H9 (cell line): ENCODE data around the gene ZBTB20. TPM values are rescaled to one million over a fixed set of nuclear protein-coding genes. Genes with fewer than 3 reads are reported as not detected.

Source experiments
- DNase-seq: peaks from one replicate; pipeline ENCODE4 v3.0.0-alpha.2; 2017
- H2AFZ ChIP-seq: one replicate; pipeline ENCODE4 v1.6.1; 2013; ENCODE audit warnings: mild to moderate bottlenecking, low read length, control low read depth, moderate library complexity
- H2AK5ac ChIP-seq: 2 replicates; pipeline ENCODE4 v1.6.1; 2013; ENCODE audit warnings: low read length, control low read depth, mixed read lengths; ENCODE audit not compliant: insufficient read length
- H2BK120ac ChIP-seq: one replicate; pipeline ENCODE4 v1.6.1; 2013; ENCODE audit warnings: low read depth, mild to moderate bottlenecking, low read length, control low read depth, inconsistent platforms; ENCODE audit not compliant: poor library complexity, severe bottlenecking
- H2BK12ac ChIP-seq: 2 replicates; pipeline ENCODE4 v1.6.1; 2013; ENCODE audit warnings: low read length, control low read depth, mixed read lengths, low read depth; ENCODE audit not compliant: insufficient read length
- H2BK15ac ChIP-seq: 2 replicates; pipeline ENCODE4 v1.6.1; 2013; ENCODE audit warnings: low read depth, low read length, control low read depth
- H2BK20ac ChIP-seq: one replicate; pipeline ENCODE4 v1.6.1; 2013; ENCODE audit warnings: low read depth, mild to moderate bottlenecking, low read length, control low read depth, inconsistent platforms; ENCODE audit not compliant: poor library complexity, severe bottlenecking
- H2BK5ac ChIP-seq: 2 replicates; pipeline ENCODE4 v1.6.1; 2013; ENCODE audit warnings: low read length, control low read depth, mixed read lengths; ENCODE audit not compliant: insufficient read length
- H3K14ac ChIP-seq: 2 replicates; pipeline ENCODE4 v1.6.1; 2013; ENCODE audit warnings: low read length, control low read depth; ENCODE audit not compliant: insufficient read depth
- H3K18ac ChIP-seq: 2 replicates; pipeline ENCODE4 v1.6.1; 2013; ENCODE audit warnings: low read depth, mild to moderate bottlenecking, mixed read lengths, low read length, control low read depth; ENCODE audit not compliant: insufficient read length
- H3K23ac ChIP-seq: 2 replicates; pipeline ENCODE4 v1.6.1; 2013; ENCODE audit warnings: low read length, control low read depth, mixed read lengths, low read depth; ENCODE audit not compliant: insufficient read length
- H3K23me2 ChIP-seq: 2 replicates; pipeline ENCODE4 v1.6.1; 2013; ENCODE audit warnings: low read depth, mild to moderate bottlenecking, mixed read lengths, low read length, control low read depth; ENCODE audit not compliant: insufficient read length, poor library complexity, severe bottlenecking
- H3K27ac ChIP-seq: 2 replicates; pipeline ENCODE4 v1.5.1; 2013; ENCODE audit warnings: low read length, control low read depth, mixed read lengths, low read depth; ENCODE audit not compliant: insufficient read length
- H3K27me3 ChIP-seq: 2 replicates; pipeline ENCODE4 v1.6.1; 2013; ENCODE audit warnings: low read length, control low read depth, inconsistent platforms; ENCODE audit not compliant: insufficient read depth
- H3K4ac ChIP-seq: 2 replicates; pipeline ENCODE4 v1.6.1; 2013; ENCODE audit warnings: low read depth, mild to moderate bottlenecking, control low read depth, inconsistent platforms, low read length, moderate library complexity
- H3K4me1 ChIP-seq: 2 replicates; pipeline ENCODE4 v1.6.1; 2013; ENCODE audit warnings: low read length, control low read depth, inconsistent platforms; ENCODE audit not compliant: insufficient read depth
- H3K4me2 ChIP-seq: 2 replicates; pipeline ENCODE4 v1.6.1; 2013; ENCODE audit warnings: low read length, control low read depth, mixed read lengths; ENCODE audit not compliant: insufficient read length, insufficient read depth
- H3K56ac ChIP-seq: 2 replicates; pipeline ENCODE4 v1.6.1; 2013; ENCODE audit warnings: low read depth, mild to moderate bottlenecking, mixed read lengths, low read length, control low read depth; ENCODE audit not compliant: insufficient read length
- H3K79me1 ChIP-seq: 2 replicates; pipeline ENCODE4 v1.6.1; 2013; ENCODE audit warnings: low read depth, mild to moderate bottlenecking, moderate library complexity, low read length, control low read depth, inconsistent platforms; ENCODE audit not compliant: insufficient read depth, poor library complexity, severe bottlenecking
- H3K79me2 ChIP-seq: 2 replicates; pipeline ENCODE4 v1.6.1; 2013; ENCODE audit warnings: low read length, control low read depth, inconsistent platforms; ENCODE audit not compliant: insufficient read depth
- H3K9ac ChIP-seq: 2 replicates; pipeline ENCODE4 v1.6.1; 2013; ENCODE audit warnings: low read length, control low read depth, mixed read lengths; ENCODE audit not compliant: insufficient read length; ENCODE audit errors: extremely low read depth
- H3K9me3 ChIP-seq: one replicate; pipeline ENCODE4 v1.6.1; 2013; ENCODE audit warnings: low read depth, low read length, inconsistent platforms; ENCODE audit not compliant: control insufficient read depth
- H3T11ph ChIP-seq: one replicate; pipeline ENCODE4 v1.6.1; 2013; ENCODE audit warnings: mild to moderate bottlenecking, low read length, control low read depth, inconsistent platforms
- H4K20me1 ChIP-seq: one replicate; pipeline ENCODE4 v1.6.1; 2013; ENCODE audit not compliant: control insufficient read depth, insufficient read length, insufficient read depth
- H4K5ac ChIP-seq: 2 replicates; pipeline ENCODE4 v1.6.1; 2013; ENCODE audit warnings: low read depth, mild to moderate bottlenecking, mixed read lengths, low read length, control low read depth; ENCODE audit not compliant: insufficient read length
- H4K8ac ChIP-seq: replicated peaks from 2 replicates; pipeline ENCODE4 v1.6.1; 2013; ENCODE audit warnings: low read length, control low read depth, mixed read lengths, low read depth; ENCODE audit not compliant: insufficient read length
- H4K91ac ChIP-seq: 2 replicates; pipeline ENCODE4 v1.6.1; 2013; ENCODE audit warnings: low read depth, mild to moderate bottlenecking, moderate library complexity, mixed read lengths, low read length, control low read depth; ENCODE audit not compliant: insufficient read length
- H3K27ac Mint-ChIP-seq, 3 experiments: 2 replicates in 2 of 3; 3 replicates in 1 of 3; pipeline ENCODE4 v1.8.0; 2020 to 2021; ENCODE audit warnings: mixed read lengths in 3 of 3, mild to moderate bottlenecking in 1 of 3, moderate library complexity in 1 of 3
- H3K27me3 Mint-ChIP-seq: 2 replicates; pipeline ENCODE4 v1.8.0; 2021; ENCODE audit warnings: low read depth, mild to moderate bottlenecking, moderate library complexity, mixed read lengths
- H3K36me3 Mint-ChIP-seq, 3 experiments: 2 replicates in 2 of 3; 3 replicates in 1 of 3; pipeline ENCODE4 v1.8.0; 2020 to 2021; ENCODE audit warnings: low read depth in 3 of 3, mixed read lengths in 3 of 3; ENCODE audit not compliant: insufficient read depth in 1 of 3
- H3K4me1 Mint-ChIP-seq, 2 experiments: 2 replicates each; pipeline ENCODE4 v1.8.0; 2020; ENCODE audit warnings: mixed read lengths in 2 of 2
- H3K4me3 Mint-ChIP-seq, 2 experiments: 2 replicates in 1 of 2; 3 replicates in 1 of 2; pipeline ENCODE4 v1.8.0; 2020 to 2021; ENCODE audit warnings: mild to moderate bottlenecking in 2 of 2, mixed read lengths in 2 of 2, moderate library complexity in 1 of 2
- H3K9me3 Mint-ChIP-seq, 2 experiments: 2 replicates in 1 of 2; 3 replicates in 1 of 2; pipeline ENCODE4 v1.8.0; 2020; ENCODE audit warnings: mild to moderate bottlenecking in 2 of 2, mixed read lengths in 2 of 2, moderate library complexity in 1 of 2
- CTCF ChIP-seq: fragments of 200-600 bp; sonication (generic); conservative IDR thresholded peaks from 3 replicates; pipeline ENCODE4 v1.8.0; 2021; ENCODE audit warnings: antibody characterized with exemption, mild to moderate bottlenecking
- WGBS: extraction: QIAGEN DNeasy Blood & Tissue Kit; methylation state at CpG from one replicate; pipeline ENCODE4 v1.1.7; 2013; ENCODE audit warnings: missing lambda C conversion rate, low lambda C conversion rate, mixed read lengths; ENCODE audit not compliant: insufficient read length; ENCODE audit errors: extremely low coverage; 5-methylcytosine and 5-hydroxymethylcytosine counted together
- total RNA-seq: library from RNA; stranded (reverse); gene quantifications from 2 replicates; pipeline ENCODE4 v1.2.1, GENCODE V29; 2021

ZBTB20 gene
- total RNA-seq, 1 experiment from 2014 or later, result 0.70 TPM

GRCh38 chr3:115089481-115089880, 57.6 kb downstream of the ZBTB20 start:
- Histone ChIP-seq H3K9ac (no peak overlapping the region), H3K79me2 (no peaks in the 10 kb centered on the region), H3T11ph (no peak overlapping the region), H4K20me1 (no peaks in the 10 kb centered on the region), H3K27me3 (no peaks in the 10 kb centered on the region), H3K56ac (no peak overlapping the region), H2BK12ac (no peak overlapping the region), H3K4me2 (no peak overlapping the region), H2AFZ (no peak overlapping the region), H3K79me1 (no peaks in the 10 kb centered on the region), H3K9me3 (no peaks in the 10 kb centered on the region), H3K4ac (no peak overlapping the region), H3K23ac (no peak overlapping the region), H3K23me2 (no peaks in the 10 kb centered on the region), H4K91ac (no peak overlapping the region), H3K4me1 (no peaks in the 10 kb centered on the region; the same call in 1 of the 2 replicates), H4K5ac (no peak overlapping the region), H2BK20ac (no peak overlapping the region), H3K14ac (no peak overlapping the region), H2BK5ac (no peak overlapping the region), H4K8ac (no peak overlapping the region), H3K27ac (no peak overlapping the region), H2AK5ac (no peak overlapping the region), H2BK15ac (no peak overlapping the region), H3K18ac (no peak overlapping the region), H2BK120ac (no peak overlapping the region)
- no CpG with 5 or more reads among the region's 2 CpGs for WGBS
- no peak for TF ChIP-seq CTCF
- Mint-ChIP-seq H3K9me3 (no peaks in the 10 kb centered on the region), H3K4me3 (no peak overlapping the region), H3K27me3 (no peaks in the 10 kb centered on the region), H3K27ac (no peak overlapping the region), H3K36me3 (no peaks in the 10 kb centered on the region), H3K4me1 (peaks cover 13 to 15% of the 10 kb centered on the region in 2 experiments; a peak in 3 of 4 replicates)
- DNase-seq, result no peak
